GM12801 (cell line): ENCODE data around the gene SPATA3.

ENCODE experiments used
- CTCF ChIP-seq: IDR thresholded peaks from one replicate; pipeline ENCODE4 v1.5.1; 2011; ENCODE audit warnings: control low read depth; ENCODE audit not compliant: insufficient read length; ENCODE audit errors: extremely low read depth

Gene SPATA3

DNA sequence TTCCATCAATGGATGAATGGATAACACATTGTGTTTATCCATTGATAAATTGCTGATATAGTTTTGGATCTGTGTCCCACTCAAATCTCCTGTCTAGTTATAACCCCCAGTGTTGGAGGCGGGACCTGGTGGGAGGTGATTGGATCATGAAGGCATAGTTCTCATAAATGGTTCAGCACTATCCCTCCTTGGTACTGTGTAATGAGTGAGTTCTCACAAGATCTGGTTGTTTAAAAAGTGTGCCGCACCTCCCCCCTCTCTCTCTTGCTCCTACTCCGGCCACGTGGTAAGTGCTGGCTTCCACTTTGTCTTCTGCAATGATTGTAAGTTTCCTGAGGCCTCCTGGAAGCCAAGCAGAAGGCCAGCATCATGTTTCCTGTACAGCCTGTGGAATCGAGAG, 23.9 kb upstream of the SPATA3 start:
- no peak for TF ChIP-seq CTCF

- TF ChIP-seq CTCF = no peak
Observed at GRCh38 chr2:230974096-230974913, 21.6 kb upstream of the SPATA3 start.

DNA sequence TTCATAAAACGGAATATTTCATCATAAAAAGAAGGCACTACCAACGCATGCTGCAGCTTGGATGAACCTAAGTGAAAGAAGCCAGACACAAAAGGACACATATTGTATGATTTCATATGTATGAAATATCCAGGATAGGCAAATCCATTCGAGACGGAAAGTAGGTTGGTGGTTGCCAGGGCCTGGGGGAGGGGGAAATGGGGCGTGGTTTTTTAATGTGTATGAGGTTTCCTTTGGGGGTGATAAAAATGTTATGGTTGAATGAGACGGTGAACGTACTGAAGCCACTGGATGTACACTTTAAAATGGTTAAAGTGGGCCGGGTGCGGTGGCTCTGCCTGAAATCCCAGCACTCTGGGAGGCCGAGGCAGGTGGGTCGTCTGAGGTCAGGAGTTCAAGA, 20.0 kb upstream of the SPATA3 start:
- no peak for TF ChIP-seq CTCF

GRCh38 chr2:230976671-230977171, 19.2 kb upstream of the SPATA3 start:
- TF ChIP-seq CTCF = no peak

GRCh38 chr2:230980468-230980867, 15.5 kb upstream of the SPATA3 start:
- no peak for TF ChIP-seq CTCF

- no peak for TF ChIP-seq CTCF
Observed at GRCh38 chr2:230981704-230982103, 14.2 kb upstream of the SPATA3 start.

DNA sequence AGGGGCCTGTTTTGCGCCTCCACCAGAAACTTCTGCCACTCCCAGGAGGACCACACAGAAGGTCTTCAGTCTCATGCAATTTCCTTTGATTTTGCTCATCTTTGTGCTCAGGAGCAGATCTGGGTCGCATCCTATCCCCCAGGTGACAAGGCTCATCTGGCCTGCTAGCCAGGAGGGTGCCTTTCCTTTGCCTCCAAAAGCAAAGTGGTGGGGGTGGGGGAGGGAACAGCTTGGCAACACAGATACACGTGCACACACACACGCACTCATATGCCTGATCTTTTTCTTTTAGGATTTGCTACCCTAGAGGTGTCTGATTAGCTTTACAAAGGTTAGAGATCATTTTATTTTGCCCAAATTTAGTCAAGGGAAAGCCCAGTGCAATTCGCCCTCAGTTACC, 13.8 kb upstream of the SPATA3 start:
- no peak for TF ChIP-seq CTCF
